GM12878 (cell line): ENCODE results near the gene C14orf119. TPM values are rescaled to one million over a fixed set of nuclear protein-coding genes. Genes with fewer than 3 reads are reported as not detected.

Experiments used
- ATAC-seq: fragments of 200-7000 bp; cut with Tn5 transposase; 3 replicates; pipeline ENCODE4 v1.9.1; 2020; ENCODE audit warnings: mild to moderate bottlenecking, moderate library complexity
- BruUV-seq: library from RNA; stranded (reverse); fragments of 400-500 nt; replicated peaks from 2 replicates; lab custom pipeline; 2021; lab: Mats Ljungman, UMichigan
- CTCF ChIA-PET: fragments of 300-600 bp; sonication (Branson Sonifier 250); formaldehyde crosslinking; extraction: SDS; loops from one replicate; lab custom pipeline; 2021; ENCODE audit warnings: inconsistent platforms; lab: Yijun Ruan, JAX
- POLR2A ChIA-PET: fragments of 350-600 bp; formaldehyde crosslinking; extraction: SDS; loops from one replicate; lab custom pipeline; 2021; ENCODE audit warnings: inconsistent platforms; lab: Charles Lee
- RAD21 ChIA-PET: fragments of 300-600 bp; sonication (Branson Sonifier 250); formaldehyde crosslinking; loops from one replicate; lab custom pipeline; 2023; ENCODE audit warnings: antibody characterized with exemption; ENCODE audit not compliant: unreplicated experiment; lab: Charles Lee
- SMC1A ChIA-PET: fragments of 300-600 bp; sonication (Branson Sonifier 250); formaldehyde crosslinking; loops from one replicate; lab custom pipeline; 2023; ENCODE audit not compliant: unreplicated experiment, uncharacterized antibody; lab: Charles Lee
- DNase-seq: peaks from one replicate; pipeline ENCODE4 v3.0.0-alpha.2; 2011; ENCODE audit warnings: low read depth, low spot score
- FAIRE-seq: peaks from 3 replicates; lab custom pipeline; 2011; peaks lifted over from hg19 to GRCh38; lab: Jason Lieb, UNC
- H2AFZ ChIP-seq: 2 replicates; pipeline ENCODE4 v1.6.0; 2011; ENCODE audit warnings: low read depth, low read length, control low read depth; ENCODE audit not compliant: control insufficient read depth
- H3K27ac ChIP-seq: 2 replicates; pipeline ENCODE4 v1.5.1; 2011; ENCODE audit warnings: control low read depth; ENCODE audit not compliant: control insufficient read depth, insufficient read depth
- H3K27me3 ChIP-seq, 2 experiments: replicated peaks in 1 of 2; 2 replicates each; pipeline versions ENCODE4 v1.6.0 to v1.6.1; 2011; ENCODE audit warnings: low read length in 1 of 2; ENCODE audit not compliant: control insufficient read depth in 2 of 2, insufficient read depth in 2 of 2
- H3K36me3 ChIP-seq, 2 experiments: 2 replicates each; pipeline ENCODE4 v1.5.1; 2011; ENCODE audit warnings: low read length in 1 of 2; ENCODE audit not compliant: control insufficient read depth in 2 of 2, insufficient read depth in 2 of 2
- H3K4me1 ChIP-seq: 2 replicates; pipeline ENCODE4 v1.6.1; 2011; ENCODE audit warnings: mild to moderate bottlenecking, low read length, moderate library complexity, mixed read lengths; ENCODE audit not compliant: control insufficient read depth, insufficient read depth
- H3K4me2 ChIP-seq: 2 replicates; pipeline ENCODE4 v1.6.0; 2011; ENCODE audit warnings: control low read depth; ENCODE audit not compliant: control insufficient read depth, insufficient read depth
- H3K4me3 ChIP-seq: fragments of 200-600 bp; sonication (generic); 2 replicates; pipeline ENCODE4 v1.5.1; 2016
- H3K79me2 ChIP-seq: 2 replicates; pipeline ENCODE4 v1.6.0; 2011; ENCODE audit warnings: low read length; ENCODE audit not compliant: control insufficient read depth, insufficient read depth
- H3K9ac ChIP-seq: 2 replicates; pipeline ENCODE4 v1.8.0; 2011; ENCODE audit warnings: low read length, control low read depth, mixed read lengths; ENCODE audit not compliant: control insufficient read depth, insufficient read depth
- H3K9me3 ChIP-seq: replicated peaks from 3 replicates; pipeline ENCODE4 v1.5.1; 2011; ENCODE audit warnings: mild to moderate bottlenecking, low read length; ENCODE audit not compliant: control insufficient read depth, insufficient read depth
- H4K20me1 ChIP-seq: 2 replicates; pipeline ENCODE4 v1.6.0; 2011; ENCODE audit not compliant: control insufficient read depth, insufficient read depth
- BMI1 ChIP-seq: fragments of 450-650 bp; IDR thresholded peaks from 2 replicates; pipeline ENCODE4 v1.6.1; 2016; ENCODE audit warnings: mild to moderate bottlenecking, moderate library complexity, borderline replicate concordance
- CHD1 ChIP-seq: IDR thresholded peaks from 2 replicates; pipeline ENCODE4 v1.6.1; 2012; ENCODE audit warnings: low read depth, low read length, improper control_type of control experiment
- E2F4 ChIP-seq: IDR thresholded peaks from 2 replicates; pipeline ENCODE4 v1.6.1; 2012; ENCODE audit warnings: low read depth, low read length, improper control_type of control experiment
- ELK1 ChIP-seq: IDR thresholded peaks from 2 replicates; pipeline ENCODE4 v1.6.1; 2012; ENCODE audit warnings: low read depth, low read length, improper control_type of control experiment
- ESRRA ChIP-seq: IDR thresholded peaks from 2 replicates; pipeline ENCODE4 v1.6.1; 2012; ENCODE audit warnings: mild to moderate bottlenecking, low read length, improper control_type of control experiment
- FOXK2 ChIP-seq: fragments of 450-650 bp; IDR thresholded peaks from 2 replicates; pipeline ENCODE4 v1.6.1; 2017; ENCODE audit warnings: mild to moderate bottlenecking, moderate library complexity
- HSF1 ChIP-seq: fragments of 150-350 bp; IDR thresholded peaks from 2 replicates; pipeline ENCODE4 v1.6.1; 2014; ENCODE audit warnings: mild to moderate bottlenecking, low read depth, low read length
- IRF5 ChIP-seq: fragments of 450-650 bp; IDR thresholded peaks from 2 replicates; pipeline ENCODE4 v1.6.1; 2017; ENCODE audit warnings: borderline replicate concordance
- KLF5 ChIP-seq: fragments of 450-650 bp; IDR thresholded peaks from 2 replicates; pipeline ENCODE4 v1.6.1; 2014; ENCODE audit warnings: mild to moderate bottlenecking; ENCODE audit not compliant: partially characterized antibody
- NFIC ChIP-seq: IDR thresholded peaks from 2 replicates; pipeline ENCODE4 v1.6.1; 2012; ENCODE audit warnings: low read depth, mild to moderate bottlenecking, inconsistent platforms, low read length, moderate library complexity
- NR2C1 ChIP-seq: fragments of 450-650 bp; IDR thresholded peaks from 2 replicates; pipeline ENCODE4 v1.6.1; 2017; ENCODE audit warnings: antibody characterized with exemption, mild to moderate bottlenecking, moderate library complexity
- RB1 ChIP-seq: fragments of 450-650 bp; formaldehyde crosslinking; IDR thresholded peaks from 2 replicates; pipeline ENCODE4 v1.6.1; 2017; ENCODE audit warnings: mild to moderate bottlenecking, borderline replicate concordance
- RUNX3 ChIP-seq: IDR thresholded peaks from 2 replicates; pipeline ENCODE4 v1.6.1; 2012; ENCODE audit warnings: low read length, inconsistent platforms
- ZBTB40 ChIP-seq: fragments of 450-650 bp; IDR thresholded peaks from 2 replicates; pipeline ENCODE4 v1.6.1; 2016; ENCODE audit warnings: mild to moderate bottlenecking, moderate library complexity, borderline replicate concordance
- ZSCAN29 ChIP-seq: fragments of 450-650 bp; IDR thresholded peaks from 2 replicates; pipeline ENCODE4 v1.6.1; 2017; ENCODE audit warnings: mild to moderate bottlenecking, moderate library complexity
- WGBS: methylation state at CpG from one replicate; pipeline ENCODE4 v1.1.6; 2016; ENCODE audit warnings: low lambda C conversion rate; ENCODE audit not compliant: insufficient replicate concordance, insufficient coverage; ENCODE audit errors: missing lambda C conversion rate; 5-methylcytosine and 5-hydroxymethylcytosine counted together
- in situ Hi-C: fragments of 300-500 bp; cut with MboI; formaldehyde crosslinking; loops from 9 replicates; pipeline ENCODE4 v1.14.3; 2018; ENCODE audit warnings: mixed read lengths
- intact Hi-C: fragments of 100-400 bp; cut with micrococcal nuclease; formaldehyde crosslinking; loops from one replicate; pipeline ENCODE4 v1.14.2; 2022; ENCODE audit not compliant: unreplicated experiment
- polyA plus RNA-seq, 11 experiments: library from polyadenylated mRNA; depleted of rRNA in 4 of 11; unstranded in 6 of 11; stranded (reverse) in 5 of 11; fragments of >200 nt; fragmentation: Nextera tagmentation in 4 of 11; fragmentation: Illumina TruSeq in 1 of 11; extraction: Ambion mirVana in 4 of 11; extraction: Trizol in 1 of 11; gene quantifications; 1 replicate in 1 of 11; 2 replicates in 10 of 11; pipeline versions ENCODE4 v1.2.1 to v1.2.3, GENCODE V29; 2011 to 2016; ENCODE audit warnings: inconsistent platforms in 2 of 11, missing spikeins in 2 of 11, low read depth in 1 of 11
- total RNA-seq, 4 experiments: library from RNA; depleted of rRNA in 3 of 4; stranded (reverse); fragments of >200 nt in 3 of 4; fragmentation: Illumina TruSeq in 1 of 4; extraction: Trizol in 1 of 4; gene quantifications; 2 replicates each; pipeline versions ENCODE4 v1.2.1 to v1.2.3, GENCODE V29; 2013 to 2021

C14orf119 gene
- total and polyA plus RNA-seq, 10 of the 15 experiments (the other 5 are each of a cell fraction or from before 2014, with no cell fraction given) = 32.3 to 228 (median 57.6) TPM

GRCh38 chr14:23099212-23099861 is 4.0 kb downstream of the C14orf119 start:
- FAIRE-seq (no peak), DNase-seq (no peak), ATAC-seq (no peak)
- in situ Hi-C loops (no loop called here), intact Hi-C loops (no loop called here)
- ChIA-PET CTCF (interaction anchor here (0.6 to 5.8 kb wide), 5 partner anchors 11 to 176 kb away, joined by 3 to 28 read pairs (median 6); no protein-coding TSS in a partner anchor), RAD21 (no interaction called here), SMC1A (interaction anchor here (1.4 kb wide), 1 partner anchor 9 kb away, joined by 3 read pairs; no protein-coding TSS in a partner anchor), POLR2A (interaction anchor here (0.9 kb wide), 1 partner anchor 222 kb away, joined by 3 read pairs; the partner anchor contains the start of gene PABPN1)
- H3K79me2 ChIP-seq = peaks cover 31% of the 10 kb centered on the region
- 0 out of 2 replicates have a peak, but pooled peaks cover 3% of the 10 kb centered on the region for H3K4me1 ChIP-seq
- BruUV-seq = no TSS peak
- H4K20me1 ChIP-seq = 0 out of 2 replicates have a peak, but pooled peaks cover 1% of the 10 kb centered on the region
- H3K36me3 ChIP-seq = peaks cover 0 to 8% of the 10 kb centered on the region in 2 experiments; a peak in 1 of 4 replicates
- over 99% methylated on average over 8 of the region's 10 CpGs for WGBS
- H2AFZ ChIP-seq = no peak overlapping the region
- H3K9me3 ChIP-seq = no peaks in the 10 kb centered on the region
- no peak overlapping the region for H3K9ac ChIP-seq
- no peak overlapping the region for H3K4me2 ChIP-seq
- no peak overlapping the region for H3K4me3 ChIP-seq
- H3K27me3 ChIP-seq = no peaks in the 10 kb centered on the region
- H3K27ac ChIP-seq = no peak overlapping the region
- TF ChIP-seq RUNX3 (no peak), ESRRA (no peak), BMI1 (no peak), KLF5 (no peak), ELK1 (no peak), E2F4 (no peak), CHD1 (no peak), IRF5 (no peak), NR2C1 (no peak), RB1 (no peak), ZSCAN29 (no peak), NFIC (no peak), HSF1 (no peak), FOXK2 (no peak), ZBTB40 (no peak)
